HG02623 (cell line): ENCODE data around the gene SLITRK5.

Experiments used
- ATAC-seq: cut with Tn5 transposase; IDR thresholded peaks from one replicate; pipeline ENCODE4 v1.9.1; 2021; ENCODE audit warnings: moderate library complexity; ENCODE audit not compliant: unreplicated experiment

SLITRK5 gene, protein sequence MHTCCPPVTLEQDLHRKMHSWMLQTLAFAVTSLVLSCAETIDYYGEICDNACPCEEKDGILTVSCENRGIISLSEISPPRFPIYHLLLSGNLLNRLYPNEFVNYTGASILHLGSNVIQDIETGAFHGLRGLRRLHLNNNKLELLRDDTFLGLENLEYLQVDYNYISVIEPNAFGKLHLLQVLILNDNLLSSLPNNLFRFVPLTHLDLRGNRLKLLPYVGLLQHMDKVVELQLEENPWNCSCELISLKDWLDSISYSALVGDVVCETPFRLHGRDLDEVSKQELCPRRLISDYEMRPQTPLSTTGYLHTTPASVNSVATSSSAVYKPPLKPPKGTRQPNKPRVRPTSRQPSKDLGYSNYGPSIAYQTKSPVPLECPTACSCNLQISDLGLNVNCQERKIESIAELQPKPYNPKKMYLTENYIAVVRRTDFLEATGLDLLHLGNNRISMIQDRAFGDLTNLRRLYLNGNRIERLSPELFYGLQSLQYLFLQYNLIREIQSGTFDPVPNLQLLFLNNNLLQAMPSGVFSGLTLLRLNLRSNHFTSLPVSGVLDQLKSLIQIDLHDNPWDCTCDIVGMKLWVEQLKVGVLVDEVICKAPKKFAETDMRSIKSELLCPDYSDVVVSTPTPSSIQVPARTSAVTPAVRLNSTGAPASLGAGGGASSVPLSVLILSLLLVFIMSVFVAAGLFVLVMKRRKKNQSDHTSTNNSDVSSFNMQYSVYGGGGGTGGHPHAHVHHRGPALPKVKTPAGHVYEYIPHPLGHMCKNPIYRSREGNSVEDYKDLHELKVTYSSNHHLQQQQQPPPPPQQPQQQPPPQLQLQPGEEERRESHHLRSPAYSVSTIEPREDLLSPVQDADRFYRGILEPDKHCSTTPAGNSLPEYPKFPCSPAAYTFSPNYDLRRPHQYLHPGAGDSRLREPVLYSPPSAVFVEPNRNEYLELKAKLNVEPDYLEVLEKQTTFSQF

DNA sequence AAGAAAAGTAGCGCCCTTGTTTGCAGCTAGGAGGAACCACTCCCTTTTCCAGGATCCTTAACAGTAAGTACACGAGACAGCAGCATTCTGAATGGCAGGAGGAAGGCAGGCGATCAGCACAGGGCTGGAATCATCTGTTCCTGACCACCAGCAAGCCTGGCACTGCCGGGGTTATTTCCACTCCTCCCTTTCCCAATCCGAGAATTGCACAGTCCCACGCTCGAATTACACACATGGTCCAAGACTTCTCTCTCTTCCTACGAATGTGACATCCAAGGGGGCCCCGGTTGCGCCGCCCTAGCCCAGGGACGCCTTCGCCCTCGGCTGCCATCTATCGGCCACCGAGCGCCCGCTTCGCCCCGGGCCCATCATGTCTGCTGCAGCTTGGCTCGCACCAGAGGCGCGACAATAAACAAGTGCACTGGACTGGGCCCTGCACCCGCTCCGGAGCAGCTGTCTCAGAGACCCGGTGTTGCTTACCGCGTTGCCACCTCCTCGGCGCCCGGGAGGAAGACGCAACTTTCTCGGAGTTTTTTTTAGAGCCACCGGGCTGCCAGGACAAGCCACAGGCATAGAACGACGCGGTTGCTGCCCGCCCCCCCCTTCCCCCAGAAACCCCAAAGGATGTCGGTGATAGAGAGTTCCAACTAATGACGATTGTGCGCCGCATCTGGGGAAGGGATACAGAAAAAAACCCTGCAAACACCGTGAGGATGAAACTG, at the start of gene SLITRK5:
TSS of gene SLITRK5 (plus strand) at position 341 of the 722 bp plus-strand sequence. CDS start 4,018 bp downstream, outside the sequence.
- ATAC-seq, result peak; percentile 92

DNA sequence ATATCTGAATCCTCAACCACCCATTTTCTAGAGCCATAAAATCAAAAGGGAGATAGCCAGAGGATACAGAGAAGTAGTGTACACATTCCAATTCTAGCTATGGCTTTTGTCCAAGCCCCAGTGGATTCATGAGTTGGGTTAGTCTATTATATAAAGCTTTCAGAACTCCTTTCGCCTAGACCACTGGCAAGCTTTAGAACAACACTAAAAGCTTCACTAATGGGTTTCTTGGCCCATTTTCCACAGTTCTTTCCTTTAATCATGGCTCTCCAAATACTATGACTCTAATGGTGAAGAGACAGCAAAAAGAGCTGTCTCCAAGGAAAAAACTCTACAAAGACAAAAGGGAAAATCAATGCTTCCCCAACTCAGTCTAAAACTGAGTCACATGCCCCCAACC, 48.2 kb upstream of the SLITRK5 start:
- no peak for ATAC-seq

DNA sequence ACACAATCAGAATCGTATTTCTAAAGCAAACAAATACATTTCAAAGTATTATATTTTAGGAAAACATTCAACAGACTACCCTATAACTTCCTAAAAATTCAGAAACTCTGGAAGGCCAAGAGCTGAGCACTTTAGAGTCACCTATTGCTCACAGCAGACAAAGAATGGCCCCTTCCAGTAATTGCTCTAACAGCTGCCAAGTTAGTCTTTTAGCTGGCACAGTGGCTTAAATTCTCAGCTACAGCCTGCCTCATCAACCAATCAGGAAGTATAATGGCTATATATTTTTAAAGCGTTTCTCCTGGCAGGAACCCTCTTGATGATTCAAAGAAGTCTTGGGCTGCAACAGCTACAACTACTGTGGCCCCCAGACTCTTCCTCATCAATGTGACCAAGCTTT, 14.9 kb upstream of the SLITRK5 start:
- ATAC-seq, result no peak

DNA sequence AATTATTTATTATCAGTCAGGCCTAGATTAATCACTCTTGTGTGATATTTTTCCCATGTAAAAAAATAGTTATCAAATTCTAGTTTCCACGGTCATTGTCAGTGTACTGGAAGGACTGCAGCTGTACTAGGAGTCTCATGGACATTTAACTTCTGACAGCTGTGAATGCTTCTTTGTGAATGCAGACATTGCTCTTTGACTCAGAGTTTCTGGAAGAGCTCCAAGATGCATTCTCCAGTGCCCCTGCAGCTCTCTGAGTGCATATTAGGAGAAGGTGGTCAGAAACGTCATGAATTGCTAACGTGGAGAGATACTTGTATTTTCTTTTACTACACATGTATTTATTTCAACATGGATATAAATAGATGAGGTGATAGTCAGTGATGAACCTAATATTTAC, 9.7 kb upstream of the SLITRK5 start:
- ATAC-seq, result no peak

DNA sequence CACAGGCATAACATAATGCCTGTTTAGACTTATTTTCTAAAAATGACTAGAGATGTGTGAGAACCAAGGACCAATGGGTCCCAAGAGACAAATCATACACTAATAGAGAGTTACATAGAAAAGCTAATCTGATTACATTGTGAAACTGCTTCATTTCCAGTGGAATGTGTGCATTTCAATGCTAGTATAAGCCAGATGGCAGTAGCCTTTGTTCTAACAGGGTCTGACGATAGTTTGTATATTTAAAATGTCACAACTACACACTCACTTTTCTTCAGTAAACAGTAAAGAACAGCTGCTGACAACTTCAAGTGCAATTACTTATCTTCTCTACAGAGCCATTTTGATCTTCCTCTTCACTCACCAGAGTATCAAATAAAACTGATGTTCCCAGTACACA, 4.3 kb upstream of the SLITRK5 start:
- ATAC-seq, result no peak

DNA sequence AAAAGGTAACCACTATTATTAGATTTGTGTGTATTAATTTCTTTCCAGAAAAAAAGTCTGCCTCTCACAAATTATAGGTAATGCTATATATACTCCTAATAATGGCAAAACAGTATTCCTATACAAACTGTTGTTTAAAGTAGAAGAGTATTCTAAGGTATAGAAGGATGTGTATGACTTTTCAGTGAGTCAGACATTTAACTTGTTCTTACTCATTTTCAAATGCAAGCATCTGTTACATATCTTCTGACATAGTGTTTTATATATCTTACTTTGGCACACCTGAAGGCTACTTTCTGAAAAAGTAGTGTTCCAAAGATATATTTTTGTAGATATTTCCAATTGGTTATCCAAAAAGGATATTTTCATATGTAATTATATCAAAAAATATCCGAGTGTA, 3.5 kb upstream of the SLITRK5 start:
- no peak for ATAC-seq

DNA sequence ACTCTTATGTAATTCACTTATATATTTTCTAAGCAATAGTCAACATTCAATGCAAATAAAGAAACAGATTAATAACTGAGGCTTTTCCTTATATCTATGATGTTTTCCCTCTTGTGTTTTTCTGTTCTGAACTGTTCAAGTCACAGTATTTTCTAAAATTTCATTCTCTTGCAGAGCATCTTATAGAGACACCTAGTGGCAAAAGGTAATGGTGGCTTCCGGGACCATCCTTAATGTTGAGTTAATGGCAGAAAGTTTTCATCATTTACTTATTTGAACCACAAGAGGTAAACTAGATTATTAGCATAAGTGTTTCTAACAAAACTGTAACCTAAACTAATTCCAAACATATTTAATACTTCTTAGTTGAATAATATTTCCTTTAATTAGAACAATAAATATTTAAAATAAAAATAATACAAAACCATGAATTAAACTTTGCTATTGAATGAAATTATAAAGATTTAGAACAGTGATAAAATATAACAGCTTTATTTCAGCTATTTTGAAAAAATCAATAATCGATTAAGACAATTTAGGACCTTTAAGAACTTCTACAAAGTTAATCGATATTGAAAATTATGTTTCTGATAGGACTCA, 1.7 kb upstream of the SLITRK5 start:
- ATAC-seq, result no peak

DNA sequence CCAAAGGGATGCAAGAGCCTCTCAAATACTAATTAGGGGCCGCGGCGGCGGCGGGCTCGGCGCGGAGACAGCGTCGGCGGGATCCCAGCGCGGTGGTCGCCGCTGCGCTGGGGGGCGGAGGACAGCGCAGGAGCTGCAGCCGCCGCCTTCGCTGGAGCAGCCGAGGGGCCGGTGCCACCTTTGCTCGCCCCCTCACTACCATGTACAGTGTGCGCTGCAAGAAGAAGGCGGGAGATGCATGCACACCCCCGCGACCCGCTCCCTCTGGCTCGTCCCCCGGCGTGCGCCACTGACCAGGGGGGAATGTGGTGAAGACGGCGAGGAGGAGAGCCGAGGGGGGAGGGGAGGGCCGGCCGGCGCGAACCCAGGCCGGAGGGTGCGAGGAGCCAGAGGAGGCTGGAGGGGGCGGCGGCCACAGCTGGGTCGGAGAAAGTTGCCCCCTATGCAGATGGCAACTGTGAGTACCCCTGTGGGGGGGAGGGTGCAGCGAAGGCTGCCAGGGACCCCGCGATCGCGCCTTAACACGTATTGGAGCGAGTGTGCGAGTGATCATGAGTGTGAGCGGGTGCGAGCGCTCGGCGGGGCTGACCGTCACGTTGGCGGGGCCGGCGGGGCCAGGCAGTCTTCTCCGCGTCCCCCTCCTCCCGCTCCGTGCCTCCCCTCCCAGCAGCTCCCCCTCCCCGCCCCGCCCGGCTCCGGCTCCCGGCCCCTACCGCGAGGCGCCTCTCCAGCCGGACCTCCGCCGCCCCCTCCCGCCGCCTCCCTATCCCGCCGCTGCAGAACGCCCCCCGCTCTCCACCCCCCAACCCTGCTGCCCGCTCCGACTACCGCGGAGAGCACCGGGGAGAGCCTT, 808 bp downstream of the SLITRK5 start:
- ATAC-seq, result no peak

DNA sequence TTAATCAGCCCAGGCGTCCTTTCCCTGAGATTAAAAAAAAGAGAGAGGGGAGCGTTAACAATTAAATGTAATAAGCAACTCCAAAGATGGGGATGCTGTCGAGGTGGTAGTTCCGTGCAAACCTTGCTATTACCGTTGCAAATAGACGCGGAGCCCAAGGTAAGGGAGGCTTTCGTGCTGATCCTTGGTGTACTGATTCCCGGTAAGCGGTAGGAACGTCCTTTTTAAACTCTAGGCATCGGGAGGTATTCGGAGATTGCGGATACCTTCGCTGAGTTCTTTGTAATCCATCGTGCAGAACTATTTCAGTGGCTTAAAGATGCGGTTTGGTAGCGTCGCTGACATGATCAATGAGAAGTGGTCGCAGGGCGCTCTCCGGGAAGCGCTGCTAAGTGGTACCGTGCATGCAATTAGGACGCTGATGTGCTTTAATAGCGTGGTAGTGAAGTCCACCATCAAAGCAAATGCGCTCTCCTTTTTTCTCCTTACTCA, 3.1 kb downstream of the SLITRK5 start:
- ATAC-seq, result no peak

DNA sequence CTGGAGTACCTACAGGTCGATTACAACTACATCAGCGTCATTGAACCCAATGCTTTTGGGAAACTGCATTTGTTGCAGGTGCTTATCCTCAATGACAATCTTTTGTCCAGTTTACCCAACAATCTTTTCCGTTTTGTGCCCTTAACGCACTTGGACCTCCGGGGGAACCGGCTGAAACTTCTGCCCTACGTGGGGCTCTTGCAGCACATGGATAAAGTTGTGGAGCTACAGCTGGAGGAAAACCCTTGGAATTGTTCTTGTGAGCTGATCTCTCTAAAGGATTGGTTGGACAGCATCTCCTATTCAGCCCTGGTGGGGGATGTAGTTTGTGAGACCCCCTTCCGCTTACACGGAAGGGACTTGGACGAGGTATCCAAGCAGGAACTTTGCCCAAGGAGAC, 4.7 kb downstream of the SLITRK5 start:
- ATAC-seq, result no peak

DNA sequence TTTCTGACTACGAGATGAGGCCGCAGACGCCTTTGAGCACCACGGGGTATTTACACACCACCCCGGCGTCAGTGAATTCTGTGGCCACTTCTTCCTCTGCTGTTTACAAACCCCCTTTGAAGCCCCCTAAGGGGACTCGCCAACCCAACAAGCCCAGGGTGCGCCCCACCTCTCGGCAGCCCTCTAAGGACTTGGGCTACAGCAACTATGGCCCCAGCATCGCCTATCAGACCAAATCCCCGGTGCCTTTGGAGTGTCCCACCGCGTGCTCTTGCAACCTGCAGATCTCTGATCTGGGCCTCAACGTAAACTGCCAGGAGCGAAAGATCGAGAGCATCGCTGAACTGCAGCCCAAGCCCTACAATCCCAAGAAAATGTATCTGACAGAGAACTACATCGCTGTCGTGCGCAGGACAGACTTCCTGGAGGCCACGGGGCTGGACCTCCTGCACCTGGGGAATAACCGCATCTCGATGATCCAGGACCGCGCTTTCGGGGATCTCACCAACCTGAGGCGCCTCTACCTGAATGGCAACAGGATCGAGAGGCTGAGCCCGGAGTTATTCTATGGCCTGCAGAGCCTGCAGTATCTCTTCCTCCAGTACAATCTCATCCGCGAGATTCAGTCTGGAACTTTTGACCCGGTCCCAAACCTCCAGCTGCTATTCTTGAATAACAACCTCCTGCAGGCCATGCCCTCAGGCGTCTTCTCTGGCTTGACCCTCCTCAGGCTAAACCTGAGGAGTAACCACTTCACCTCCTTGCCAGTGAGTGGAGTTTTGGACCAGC, 5.3 kb downstream of the SLITRK5 start:
- ATAC-seq, result no peak

DNA sequence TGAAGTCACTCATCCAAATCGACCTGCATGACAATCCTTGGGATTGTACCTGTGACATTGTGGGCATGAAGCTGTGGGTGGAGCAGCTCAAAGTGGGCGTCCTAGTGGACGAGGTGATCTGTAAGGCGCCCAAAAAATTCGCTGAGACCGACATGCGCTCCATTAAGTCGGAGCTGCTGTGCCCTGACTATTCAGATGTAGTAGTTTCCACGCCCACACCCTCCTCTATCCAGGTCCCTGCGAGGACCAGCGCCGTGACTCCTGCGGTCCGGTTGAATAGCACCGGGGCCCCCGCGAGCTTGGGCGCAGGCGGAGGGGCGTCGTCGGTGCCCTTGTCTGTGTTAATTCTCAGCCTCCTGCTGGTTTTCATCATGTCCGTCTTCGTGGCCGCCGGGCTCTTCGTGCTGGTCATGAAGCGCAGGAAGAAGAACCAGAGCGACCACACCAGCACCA, 5.9 kb downstream of the SLITRK5 start:
- no peak for ATAC-seq

DNA sequence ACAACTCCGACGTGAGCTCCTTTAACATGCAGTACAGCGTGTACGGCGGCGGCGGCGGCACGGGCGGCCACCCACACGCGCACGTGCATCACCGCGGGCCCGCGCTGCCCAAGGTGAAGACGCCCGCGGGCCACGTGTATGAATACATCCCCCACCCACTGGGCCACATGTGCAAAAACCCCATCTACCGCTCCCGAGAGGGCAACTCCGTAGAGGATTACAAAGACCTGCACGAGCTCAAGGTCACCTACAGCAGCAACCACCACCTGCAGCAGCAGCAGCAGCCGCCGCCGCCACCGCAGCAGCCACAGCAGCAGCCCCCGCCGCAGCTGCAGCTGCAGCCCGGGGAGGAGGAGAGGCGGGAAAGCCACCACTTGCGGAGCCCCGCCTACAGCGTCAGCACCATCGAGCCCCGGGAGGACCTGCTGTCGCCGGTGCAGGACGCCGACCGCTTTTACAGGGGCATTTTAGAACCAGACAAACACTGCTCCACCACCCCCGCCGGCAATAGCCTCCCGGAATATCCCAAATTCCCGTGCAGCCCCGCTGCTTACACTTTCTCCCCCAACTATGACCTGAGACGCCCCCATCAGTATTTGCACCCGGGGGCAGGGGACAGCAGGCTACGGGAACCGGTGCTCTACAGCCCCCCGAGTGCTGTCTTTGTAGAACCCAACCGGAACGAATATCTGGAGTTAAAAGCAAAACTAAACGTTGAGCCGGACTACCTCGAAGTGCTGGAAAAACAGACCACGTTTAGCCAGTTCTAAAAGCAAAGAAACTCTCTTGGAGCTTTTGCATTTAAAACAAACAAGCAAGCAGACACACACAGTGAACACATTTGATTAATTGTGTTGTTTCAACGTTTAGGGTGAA, 6.6 kb downstream of the SLITRK5 start:
- ATAC-seq, result no peak

DNA sequence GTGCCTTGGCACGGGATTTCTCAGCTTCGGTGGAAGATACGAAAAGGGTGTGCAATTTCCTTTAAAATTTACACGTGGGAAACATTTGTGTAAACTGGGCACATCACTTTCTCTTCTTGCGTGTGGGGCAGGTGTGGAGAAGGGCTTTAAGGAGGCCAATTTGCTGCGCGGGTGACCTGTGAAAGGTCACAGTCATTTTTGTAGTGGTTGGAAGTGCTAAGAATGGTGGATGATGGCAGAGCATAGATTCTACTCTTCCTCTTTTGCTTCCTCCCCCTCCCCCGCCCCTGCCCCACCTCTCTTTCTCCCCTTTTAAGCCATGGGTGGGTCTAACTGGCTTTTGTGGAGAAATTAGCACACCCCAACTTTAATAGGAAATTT, 7.2 kb downstream of the SLITRK5 start:
- ATAC-seq, result no peak

DNA sequence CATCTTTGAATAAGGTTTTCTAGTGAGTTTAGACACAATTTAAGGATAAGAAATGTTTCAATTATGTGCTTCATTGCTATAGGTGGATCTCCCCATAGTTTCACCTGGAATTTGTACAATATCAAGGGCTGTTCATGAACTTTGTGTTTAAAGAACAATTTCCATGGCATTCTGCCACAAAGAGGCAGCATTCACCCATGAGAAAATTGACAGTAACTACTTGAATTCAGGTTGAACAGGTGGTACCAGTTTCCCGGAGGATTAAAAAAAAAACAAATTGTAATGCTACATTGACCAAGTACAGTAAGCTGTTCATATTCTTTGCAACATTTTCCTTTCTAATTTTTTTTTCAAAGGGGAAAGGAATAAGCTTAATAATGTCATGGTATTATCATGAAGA, 9.1 kb downstream of the SLITRK5 start:
- ATAC-seq, result no peak

DNA sequence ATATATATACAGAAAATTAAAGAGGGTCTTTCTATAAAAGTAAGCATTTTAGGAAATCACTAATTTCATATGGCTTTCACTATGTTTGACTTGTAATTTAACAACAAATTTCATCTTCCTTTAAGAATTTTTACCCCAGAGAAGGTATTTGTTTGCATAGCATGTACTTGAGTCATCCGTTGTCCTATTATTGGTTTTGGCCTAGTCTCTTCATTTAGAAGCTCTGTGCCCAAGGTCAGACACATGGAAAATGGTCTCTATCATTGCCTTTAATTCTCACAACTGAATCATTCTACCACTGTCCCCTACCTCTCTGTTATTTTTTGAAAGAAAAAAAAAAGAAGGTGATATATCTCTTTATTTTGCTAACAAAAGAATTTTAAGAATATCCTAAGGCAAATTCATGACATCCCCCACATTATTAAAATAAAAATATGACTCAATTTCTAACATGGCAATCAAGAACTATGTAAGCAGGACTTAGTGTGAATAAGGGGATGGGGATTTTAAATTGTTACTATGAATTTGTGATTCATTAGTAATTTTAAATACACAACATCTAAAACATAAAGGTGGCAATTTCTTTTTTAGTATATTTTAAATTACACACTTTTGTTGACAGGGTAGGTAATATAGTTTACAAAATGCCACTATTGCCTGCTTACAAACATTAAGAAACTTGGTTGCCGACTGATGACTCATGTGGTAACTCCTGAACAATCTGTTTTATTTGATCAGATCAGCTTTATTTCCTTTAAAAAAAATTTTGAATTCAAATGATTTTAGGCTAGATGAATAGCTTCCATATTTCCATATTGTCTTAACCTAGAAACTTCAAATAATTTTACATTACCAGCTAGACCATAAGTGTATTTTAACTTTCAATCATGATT, 13.9 kb downstream of the SLITRK5 start:
- no peak for ATAC-seq

DNA sequence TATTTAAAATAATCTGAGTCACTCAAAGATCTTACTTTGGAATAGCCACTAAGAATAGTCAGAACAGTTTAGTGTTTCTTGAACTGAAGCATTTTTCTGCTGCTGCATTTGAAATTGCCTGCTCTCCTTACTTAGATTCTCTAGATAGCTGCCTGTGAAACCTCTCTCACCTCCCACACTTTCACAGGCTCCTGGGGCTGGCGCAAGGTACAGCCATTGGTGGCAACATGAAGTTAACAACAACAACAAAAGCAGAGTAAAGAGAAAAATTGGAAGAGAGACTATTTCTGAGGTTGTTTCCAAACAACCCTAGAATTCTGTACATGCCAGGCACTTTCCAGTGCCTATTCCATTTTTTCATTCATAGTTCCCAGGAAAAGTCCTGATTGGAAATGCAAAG, 25.3 kb downstream of the SLITRK5 start:
- no peak for ATAC-seq
